Fibroblast of lung (primary cell): ENCODE measurements around the gene ERLEC1.
"Not testable (repeated sequence)": the region's sequence is repeated elsewhere in the genome, so short reads cannot be mapped to it uniquely, and the experiment has no call there.

Experiments
- EZH2 ChIP-seq: IDR thresholded peaks from 2 replicates; pipeline ENCODE4 v1.5.1; 2012; ENCODE audit warnings: low read length, control low read depth, mild to moderate bottlenecking; ENCODE audit errors: missing control alignments
- TF ChIP-seq, protein P1 (sequence below), 2 donors: IDR thresholded peaks in 1 of 2; conservative IDR thresholded peaks in 1 of 2; 1 replicate in 1 of 2; 2 replicates in 1 of 2; pipeline ENCODE4 v1.5.1; 2011 to 2012; ENCODE audit warnings: low read length in 2 of 2, control low read depth in 1 of 2, inconsistent platforms in 1 of 2, low read depth in 1 of 2, mild to moderate bottlenecking in 1 of 2

DNA sequence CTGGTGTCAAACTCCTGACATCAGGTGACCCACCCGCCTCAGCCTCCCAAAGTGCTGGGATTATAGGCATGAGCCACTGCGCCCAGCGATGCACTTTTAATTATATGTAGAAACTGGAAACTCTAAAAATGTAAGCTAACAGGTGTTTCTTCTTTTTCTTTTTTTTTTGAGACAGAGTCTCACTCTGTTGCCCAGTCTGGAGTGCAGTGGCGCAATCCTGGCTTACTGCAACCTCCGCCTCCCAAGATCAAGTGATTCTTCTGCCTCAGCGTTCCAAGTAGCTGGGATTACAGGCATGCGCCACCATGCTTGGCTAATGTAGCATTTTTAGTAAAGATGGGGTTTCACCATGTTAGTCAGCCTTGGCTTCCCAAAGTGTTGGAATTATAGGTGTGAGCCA lies 54.8 kb downstream of the ERLEC1 start:
- TF ChIP-seq, protein P1, sequence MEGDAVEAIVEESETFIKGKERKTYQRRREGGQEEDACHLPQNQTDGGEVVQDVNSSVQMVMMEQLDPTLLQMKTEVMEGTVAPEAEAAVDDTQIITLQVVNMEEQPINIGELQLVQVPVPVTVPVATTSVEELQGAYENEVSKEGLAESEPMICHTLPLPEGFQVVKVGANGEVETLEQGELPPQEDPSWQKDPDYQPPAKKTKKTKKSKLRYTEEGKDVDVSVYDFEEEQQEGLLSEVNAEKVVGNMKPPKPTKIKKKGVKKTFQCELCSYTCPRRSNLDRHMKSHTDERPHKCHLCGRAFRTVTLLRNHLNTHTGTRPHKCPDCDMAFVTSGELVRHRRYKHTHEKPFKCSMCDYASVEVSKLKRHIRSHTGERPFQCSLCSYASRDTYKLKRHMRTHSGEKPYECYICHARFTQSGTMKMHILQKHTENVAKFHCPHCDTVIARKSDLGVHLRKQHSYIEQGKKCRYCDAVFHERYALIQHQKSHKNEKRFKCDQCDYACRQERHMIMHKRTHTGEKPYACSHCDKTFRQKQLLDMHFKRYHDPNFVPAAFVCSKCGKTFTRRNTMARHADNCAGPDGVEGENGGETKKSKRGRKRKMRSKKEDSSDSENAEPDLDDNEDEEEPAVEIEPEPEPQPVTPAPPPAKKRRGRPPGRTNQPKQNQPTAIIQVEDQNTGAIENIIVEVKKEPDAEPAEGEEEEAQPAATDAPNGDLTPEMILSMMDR (conservative IDR thresholded peaks at IDR 0.05 in 1 of 2, IDR thresholded peaks at IDR 0.05 in 1 of 2; ENCODE audit: low read depth in 1 of 2, low read length in 2 of 2): not testable (repeated sequence)
- TF ChIP-seq EZH2: not testable (repeated sequence)
